T-helper 22 cell (primary cell): ENCODE results near the gene CD40LG.

Experiments used
- DNase-seq: peaks from one replicate; pipeline ENCODE4 v3.0.0-alpha.2; 2020; ENCODE audit warnings: low read depth

CD40LG gene

GRCh38 chrX:136697156-136697555 is 49.2 kb downstream of the CD40LG start:
- DNase-seq: no peak

GRCh38 chrX:136708348-136708747 is 60.4 kb downstream of the CD40LG start:
- DNase-seq: no peak
